ENCODE measurements around the gene S100A6. TPM values are rescaled to one million over a fixed set of nuclear protein-coding genes. Genes with fewer than 3 reads are reported as not detected.

The S100A6 gene
- polyA plus RNA-seq, 4 donors = 168 to 309 (median 231) TPM

DNA sequence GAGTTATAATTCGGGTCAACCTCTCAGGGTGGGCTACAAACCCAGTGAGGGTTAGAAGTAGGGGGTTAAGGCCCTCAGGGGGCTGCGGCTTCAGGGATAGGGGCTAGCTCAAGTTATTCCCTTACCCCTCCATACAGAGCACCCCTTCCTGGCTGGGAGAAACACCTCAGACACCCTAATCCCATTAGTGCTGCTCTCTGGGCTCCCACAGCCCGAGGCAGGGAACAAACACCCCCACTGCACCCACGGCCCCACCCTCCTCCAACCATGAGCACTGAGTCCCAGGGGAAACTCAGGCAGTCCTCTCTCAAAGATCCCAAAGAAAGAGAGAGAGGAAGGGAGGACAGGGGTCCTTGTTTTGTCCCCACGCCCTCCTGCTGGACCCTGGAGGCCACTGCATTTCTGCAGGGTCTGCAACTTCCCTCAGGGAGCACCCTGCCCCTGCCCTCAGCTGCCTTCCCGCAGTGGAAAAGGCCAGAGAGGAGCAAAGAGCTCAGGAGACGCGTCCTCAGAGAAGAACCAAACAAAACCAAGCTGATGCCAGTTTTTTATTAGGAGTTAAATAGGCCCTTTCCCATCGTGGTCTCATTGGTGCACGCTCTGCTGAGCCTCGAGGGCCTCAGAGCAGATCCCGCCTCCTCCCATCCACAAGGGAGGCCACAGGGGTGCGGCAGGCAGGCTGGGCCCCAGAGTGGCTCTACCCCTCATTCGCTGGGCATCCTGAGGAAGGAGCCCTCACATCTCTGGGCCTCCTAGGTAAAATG is 11.2 kb upstream of the S100A6 start:
- DNase-seq (ENCODE audit: low read depth in 4 of 4, low spot score in 3 of 4) = no peak

DNA sequence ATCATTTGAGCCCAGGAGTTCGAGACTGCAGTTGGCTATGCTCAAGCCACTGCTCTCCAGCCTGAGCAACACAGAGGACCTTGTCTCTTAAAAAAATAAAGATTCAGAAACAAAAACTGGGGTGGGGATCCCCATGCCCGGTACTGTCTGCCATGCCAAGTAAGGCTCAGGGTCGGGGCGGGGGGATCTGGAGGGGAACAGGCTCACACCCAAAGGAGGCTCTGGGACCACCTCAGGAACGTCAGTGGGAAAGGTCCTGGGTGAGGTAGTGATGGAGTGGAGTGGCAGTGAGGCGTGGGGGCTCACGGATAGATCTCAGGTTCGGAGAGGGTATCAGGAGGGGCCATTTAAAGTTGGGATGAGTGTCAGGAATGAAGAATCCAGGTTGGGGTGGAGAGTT is 10.6 kb upstream of the S100A6 start:
- no peak for DNase-seq (ENCODE audit: low read depth in 4 of 4, low spot score in 3 of 4)

DNA sequence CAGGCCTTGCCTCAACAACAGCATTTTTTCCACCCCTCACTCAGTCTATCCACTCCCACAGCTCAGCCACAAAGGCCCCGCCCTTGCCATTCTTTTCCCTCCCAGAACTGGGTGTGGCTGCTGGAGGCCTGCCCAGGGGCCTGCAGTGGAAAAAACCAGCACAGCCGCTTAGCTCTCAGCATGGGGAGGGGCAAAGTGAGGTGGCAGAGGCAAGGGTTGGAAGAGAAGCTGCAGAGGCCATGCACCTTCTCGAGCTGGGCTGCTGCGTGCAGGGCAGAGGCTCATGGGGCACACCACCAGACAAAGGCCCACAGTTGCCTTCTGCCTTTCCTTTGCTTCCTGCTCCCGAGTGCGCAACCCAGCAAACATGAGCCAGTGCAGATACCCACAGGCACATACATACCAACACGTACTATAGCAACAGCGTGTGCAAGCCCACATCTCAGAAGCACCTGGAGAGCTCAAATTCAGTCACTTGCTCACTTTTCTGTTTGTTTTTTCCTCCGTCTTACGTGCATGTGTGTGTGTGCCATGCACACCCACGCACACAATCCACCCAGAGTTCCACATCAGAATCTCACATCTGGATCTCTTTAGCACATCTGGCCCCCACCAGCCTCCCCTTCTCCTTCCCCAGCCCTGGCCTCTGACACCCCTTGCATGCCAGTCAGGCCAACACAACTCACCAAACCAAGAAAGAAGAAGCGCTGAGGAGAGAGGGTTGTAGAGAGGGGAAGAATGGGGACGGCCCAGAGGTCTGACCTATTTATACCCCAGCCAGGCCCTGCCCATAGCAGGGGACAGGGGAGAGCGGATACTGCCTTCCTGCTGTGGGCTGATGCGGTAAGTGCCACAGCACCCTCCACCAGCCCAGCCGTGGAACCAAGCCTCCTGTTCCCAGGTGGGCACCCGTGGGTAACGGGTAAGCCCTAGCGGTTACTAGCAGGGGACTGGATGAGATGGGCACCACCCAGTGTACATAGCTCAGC is 9.6 kb upstream of the S100A6 start, which contains the start of gene S100A4:
S100A4 (minus strand) TSS at position 740 of the 989 bp plus-strand sequence. CDS start 1,012 bp downstream, outside the sequence.
- peak in 3 of 4 donors; percentile 77 to 83 (median 81) for DNase-seq (ENCODE audit: low read depth in 4 of 4, low spot score in 3 of 4)

DNA sequence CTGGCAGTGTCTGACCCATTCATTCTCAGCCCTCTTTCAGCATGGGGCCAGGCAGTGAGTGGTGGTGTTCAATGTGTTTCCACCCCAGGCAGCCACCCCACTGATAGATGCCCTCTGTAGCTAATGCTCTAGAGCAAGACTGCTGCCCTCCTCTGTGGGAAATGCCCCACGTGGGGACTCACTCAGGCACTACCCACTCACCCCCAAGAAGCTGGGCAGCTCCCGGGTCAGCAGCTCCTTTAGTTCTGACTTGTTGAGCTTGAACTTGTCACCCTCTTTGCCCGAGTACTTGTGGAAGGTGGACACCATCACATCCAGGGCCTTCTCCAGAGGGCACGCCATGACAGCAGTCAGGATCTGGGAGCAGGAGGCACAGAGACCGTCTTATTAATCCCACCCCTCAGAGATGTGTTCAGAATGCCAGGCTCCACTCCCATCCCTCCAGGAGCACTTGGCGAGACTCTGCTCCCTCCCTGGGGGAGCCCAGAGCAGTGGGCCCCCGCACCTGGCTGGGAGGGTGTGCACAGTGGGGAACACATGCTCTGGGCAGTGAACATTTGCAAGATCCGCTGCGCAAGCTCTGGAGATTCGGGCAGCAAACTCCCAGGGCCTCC is 8.8 kb upstream of the S100A6 start:
- DNase-seq (ENCODE audit: low read depth in 4 of 4, low spot score in 3 of 4) = no peak

DNA sequence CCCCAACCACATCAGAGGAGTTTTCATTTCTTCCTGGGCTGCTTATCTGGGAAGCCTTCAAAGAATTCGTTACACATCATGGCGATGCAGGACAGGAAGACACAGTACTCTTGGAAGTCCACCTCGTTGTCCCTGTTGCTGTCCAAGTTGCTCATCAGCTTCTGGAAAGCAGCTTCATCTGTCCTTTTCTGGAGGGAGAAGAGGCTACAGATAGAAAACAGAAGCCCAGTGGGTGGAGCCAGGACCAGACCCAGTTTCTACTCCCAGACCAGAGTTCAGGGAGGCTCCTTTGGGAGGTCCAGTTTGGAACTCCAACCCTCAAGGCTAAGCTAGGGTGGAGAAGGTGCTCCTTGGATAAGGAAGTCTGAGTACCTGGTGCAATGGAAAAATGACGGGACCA is 7.9 kb upstream of the S100A6 start:
- no peak for DNase-seq (ENCODE audit: low read depth in 4 of 4, low spot score in 3 of 4)

DNA sequence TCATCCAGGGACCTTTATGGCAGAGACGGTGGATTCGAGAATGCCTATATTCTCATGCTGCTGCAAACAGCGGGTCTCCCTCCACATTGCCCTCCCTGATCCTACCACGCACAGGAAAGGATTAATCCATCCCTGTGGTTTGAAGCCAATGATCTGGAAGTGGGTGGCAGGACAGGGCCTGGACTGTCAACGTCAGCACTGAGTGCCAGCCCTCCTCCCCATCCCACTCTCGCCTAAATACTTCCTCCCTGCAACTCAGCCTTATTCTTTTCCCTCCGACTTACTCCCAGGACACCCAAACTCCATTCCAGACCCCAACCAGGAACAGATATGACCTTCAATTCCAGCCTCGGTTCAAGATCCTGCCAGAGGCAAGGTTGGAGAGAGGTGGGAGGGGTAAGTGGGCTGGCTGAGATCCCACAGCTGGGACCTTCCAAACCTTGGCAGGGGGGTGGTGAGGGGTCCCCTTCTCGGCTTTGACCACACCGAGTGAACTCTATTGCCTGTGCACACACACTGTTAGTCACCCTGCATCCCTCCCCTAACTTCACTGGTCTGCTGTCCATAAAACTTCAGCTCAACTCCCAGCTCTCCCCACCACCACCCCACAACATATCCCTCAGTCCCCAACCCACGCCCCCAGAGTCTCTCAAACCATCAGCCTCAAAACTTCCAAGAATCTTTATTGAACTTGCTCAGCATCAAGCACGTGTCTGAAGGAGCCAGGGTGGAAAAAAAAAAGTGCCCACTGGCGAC is 7.3 kb upstream of the S100A6 start:
- no peak for DNase-seq (ENCODE audit: low read depth in 4 of 4, low spot score in 3 of 4)

DNA sequence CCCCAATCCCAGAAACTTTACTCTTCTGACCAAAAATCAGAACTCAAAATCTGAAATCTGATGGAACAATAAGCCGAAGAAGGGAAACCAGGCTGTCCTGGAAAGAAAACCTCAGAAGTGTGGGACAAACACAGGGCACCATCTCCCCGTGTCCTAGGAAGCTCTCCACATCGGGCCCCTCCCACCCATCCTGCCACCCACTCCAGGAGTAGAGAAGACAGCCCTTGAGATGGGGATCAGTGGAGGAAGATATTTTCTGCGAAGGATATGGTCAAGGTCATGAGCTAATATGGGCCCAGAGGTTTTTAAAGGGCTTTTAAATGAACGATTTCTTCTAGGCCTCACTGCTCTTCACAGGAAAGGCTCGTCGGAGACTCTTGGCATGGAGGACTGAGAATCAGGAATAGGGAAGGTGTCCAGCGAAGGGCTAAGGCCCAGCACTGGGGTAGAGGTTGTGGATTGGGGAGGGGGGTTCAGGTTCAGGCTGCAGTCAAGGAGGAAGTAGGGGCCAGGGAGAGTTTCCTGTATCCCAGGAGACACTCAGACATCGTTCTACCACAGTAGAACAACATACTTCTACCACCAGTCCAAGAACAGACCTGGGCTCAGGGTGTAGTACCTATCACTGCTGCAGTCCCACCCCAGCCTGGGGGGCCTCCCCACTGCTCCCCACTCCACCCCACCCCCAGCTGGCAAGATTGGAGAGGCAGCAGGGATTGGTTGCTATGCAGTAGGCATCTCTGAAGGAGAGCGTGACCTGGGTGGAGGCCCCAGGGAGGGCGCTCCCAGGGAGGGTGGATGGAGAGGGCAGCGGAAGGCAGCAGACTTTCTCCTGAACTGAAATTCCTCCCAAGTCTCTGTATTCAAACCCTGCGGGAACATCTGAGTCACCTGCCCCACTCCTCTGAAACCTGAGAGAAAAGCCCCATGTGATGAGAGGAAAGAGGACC is 6.1 kb upstream of the S100A6 start:
- DNase-seq (ENCODE audit: low read depth in 4 of 4, low spot score in 3 of 4) = no peak

DNA sequence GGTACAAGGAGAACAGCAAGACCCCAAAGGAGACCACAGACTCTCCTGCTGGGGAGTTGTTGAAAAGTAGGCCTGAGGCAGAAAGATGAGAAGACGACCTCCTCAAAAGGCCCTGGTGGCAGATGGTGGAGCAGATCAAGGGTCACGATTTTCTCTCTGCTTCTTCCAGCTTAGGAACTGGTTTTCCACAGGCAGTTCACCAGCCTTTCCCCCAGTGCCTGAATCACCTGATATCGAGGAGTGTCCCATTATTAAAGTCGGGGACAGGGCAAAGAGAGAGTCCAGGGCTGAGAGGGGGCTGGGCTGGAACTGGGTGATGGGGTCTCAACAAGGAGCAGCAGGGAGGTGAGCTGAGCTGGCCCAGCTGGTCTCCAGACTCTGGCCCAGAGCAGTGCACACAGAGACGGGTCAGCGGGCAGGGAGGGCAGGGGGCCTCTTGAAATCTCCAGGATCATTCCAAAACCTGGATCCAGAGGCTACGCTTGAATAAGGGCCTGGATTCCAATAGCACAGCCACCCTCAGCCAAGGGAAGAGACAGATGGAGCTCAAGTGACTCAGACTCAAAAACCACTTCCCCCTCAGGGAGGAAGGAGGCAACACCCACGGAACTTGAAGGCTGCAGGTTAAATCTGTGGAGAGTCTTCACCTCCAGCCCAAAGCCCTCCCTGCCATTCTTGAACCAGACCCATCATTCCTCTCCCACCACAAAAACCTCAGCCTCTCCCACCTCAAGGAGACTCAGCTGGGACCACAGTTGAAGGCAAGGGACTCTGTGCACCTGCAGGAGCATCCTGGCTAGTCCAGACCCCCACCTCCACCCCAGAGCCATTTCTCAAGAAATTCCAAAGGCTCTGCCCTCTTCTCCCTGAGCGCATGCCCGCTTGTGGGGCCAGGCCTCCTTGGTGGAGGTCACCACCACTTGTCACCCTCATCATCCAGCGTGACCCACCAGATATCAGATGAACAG is 4.9 kb upstream of the S100A6 start, which contains the start of gene S100A5:
S100A5 (minus strand) TSS at position 541 of the 968 bp plus-strand sequence. CDS start 743 bp downstream, outside the sequence.
- no peak for DNase-seq (ENCODE audit: low read depth in 4 of 4, low spot score in 3 of 4)

DNA sequence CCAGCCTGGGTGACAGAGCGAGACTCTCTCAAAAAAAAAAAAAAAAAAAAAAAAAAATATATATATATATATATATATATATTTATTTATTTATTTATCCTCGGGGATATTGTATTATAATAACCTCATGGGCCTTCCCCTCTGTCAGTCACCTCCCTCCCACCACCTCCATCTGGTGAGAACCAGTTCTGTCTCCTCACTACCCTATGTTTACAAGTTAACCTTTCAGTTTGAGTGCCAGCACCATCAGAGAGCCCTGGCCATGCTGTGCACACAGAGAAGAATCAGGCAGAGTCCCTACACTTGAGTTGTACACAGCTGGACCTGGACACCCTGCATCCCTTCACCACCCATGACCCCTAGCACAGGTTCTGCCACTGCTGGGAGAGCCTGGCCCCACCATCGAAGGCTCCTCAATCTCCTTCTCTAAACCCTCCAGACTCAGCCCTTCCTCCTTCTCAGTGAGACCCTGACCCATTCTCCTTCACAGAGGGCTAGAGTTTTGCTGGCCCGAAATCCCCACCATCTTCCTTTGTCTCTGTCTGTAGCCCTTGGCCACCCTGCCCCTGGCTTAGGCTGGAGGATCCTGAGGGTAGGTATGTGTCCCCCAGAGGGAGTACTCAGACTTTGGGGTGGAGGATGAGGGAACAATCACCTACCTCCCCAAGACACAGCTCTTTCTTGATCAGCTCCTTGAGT is 3.8 kb upstream of the S100A6 start:
- no peak for DNase-seq (ENCODE audit: low read depth in 4 of 4, low spot score in 3 of 4)

DNA sequence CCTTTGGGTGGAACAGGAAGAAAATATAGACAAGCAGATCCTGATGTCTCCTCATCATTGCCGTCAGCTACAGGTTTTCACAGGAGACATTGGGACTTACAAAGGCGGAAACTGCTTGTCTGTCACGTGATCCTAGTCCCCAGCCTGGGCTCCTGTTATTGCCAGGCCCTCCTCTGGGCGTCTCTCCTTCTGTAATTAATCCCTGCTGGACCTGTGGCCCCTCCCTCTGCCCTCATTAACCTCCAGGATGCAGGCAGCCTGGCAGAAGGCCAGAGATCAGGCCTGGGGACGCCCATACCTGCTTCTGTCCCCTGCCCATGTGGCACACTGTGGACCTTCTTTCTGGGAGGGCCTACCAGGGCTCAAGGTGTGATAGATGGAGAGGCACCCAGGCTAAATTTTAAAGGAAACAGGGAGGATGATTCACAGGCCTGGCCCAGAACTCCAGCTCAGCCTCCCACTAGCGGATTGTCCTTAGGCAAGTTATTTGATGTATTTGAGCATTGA is 2.6 kb upstream of the S100A6 start:
- no peak for DNase-seq (ENCODE audit: low read depth in 4 of 4, low spot score in 3 of 4)

DNA sequence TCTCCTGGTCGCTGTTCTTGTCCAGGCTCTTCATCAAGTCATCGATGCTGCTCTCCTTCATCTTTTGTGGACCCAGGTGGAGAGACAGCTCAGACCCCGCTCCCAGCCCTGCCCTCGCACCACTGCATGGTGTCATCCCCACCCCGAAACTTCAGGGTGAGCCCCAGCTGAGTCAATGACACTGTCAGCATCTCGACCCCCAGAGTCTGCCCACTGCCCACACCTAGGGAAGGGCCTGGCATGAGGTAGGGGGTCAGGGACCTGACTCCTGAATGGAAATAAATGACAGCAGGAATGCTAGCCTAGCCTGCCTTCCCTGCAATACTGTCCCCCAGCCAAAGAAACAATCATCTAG is 1.6 kb upstream of the S100A6 start:
- DNase-seq (ENCODE audit: low read depth in 4 of 4, low spot score in 3 of 4) = no peak

DNA sequence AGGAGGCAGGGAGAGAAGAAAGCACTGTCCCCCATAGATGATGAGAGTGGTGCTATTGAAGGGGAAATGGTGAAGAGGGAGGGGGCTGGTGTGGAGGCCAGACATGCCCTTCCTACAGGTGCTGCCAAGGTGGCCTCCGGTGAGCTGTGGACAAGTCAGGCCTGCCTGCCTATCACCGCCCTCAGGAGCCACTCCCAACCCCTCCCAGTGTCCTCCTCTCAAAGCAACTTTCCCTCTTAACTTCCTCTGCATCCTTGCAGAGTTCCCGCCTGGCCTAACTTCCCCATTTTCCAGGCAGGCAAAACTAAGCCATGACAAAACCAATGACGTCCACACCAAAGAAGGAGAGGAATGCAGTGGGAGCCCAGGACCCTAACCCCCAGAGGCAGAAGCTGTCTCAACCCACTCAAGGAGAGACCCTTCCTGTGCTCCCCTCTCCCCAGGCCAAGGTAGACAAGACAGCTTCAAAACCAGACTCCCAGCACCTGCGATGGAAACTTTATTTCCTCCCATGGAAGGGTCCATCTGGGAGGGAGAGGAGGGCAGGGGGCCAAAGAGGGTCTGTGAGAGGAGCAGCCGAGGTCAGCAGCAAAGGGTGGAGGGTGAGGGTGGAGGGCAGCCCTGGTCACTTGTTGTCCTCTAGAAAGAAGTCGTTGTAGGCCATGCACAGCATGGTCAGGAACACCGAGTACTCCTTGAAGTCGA is 1.0 kb upstream of the S100A6 start:
- no peak for DNase-seq (ENCODE audit: low read depth in 4 of 4, low spot score in 3 of 4)

DNA sequence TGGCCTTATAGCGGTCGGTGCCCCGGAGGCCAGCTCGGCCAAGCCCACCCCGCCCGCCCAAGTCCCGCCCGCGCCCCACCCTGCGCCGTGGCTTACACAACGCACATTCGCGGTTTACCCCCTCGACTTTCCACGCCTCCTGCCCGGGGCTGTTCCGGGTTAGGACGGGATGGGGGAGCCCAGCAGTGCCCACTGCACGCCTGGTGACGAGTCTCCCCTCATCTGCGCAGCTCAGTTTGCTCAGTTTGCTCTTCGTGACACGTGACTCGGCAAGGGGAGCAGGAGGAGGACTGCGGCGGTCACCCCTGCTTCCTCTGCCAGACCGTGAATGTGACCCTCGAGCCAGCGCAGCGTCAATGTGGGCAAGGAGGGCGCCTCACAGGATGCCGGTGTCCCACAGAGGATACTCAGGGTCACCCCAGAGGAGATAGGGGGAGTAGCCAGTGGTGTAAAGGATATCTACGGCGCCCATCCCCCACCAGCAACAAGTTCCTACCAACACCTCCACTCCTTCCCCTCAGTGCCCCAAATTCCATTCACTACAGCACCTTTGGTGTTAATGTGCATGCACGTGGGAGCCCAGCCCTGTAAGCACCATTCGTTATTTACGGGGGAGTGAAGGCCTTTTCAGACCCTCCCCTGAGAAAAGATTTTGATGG is 350 bp upstream of the S100A6 start:
- peak in 1 of 4 donors; percentile 57 for DNase-seq (ENCODE audit: low read depth in 4 of 4, low spot score in 3 of 4)

DNA sequence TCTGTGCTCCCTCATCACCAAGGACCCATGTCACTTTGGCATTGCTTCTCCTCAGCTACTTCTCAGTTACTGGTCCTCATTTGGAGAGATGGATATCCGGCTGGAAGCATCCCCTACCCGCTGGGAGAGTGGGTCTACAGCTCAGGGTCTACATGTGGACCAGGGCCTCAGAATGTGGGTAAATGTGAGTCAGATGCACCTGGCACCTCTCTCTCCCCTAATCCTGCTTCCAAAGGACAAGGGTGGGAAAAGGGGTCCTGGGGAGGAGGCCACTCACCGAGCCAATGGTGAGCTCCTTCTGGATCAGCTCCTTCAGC is 908 bp downstream of the S100A6 start:
- DNase-seq (ENCODE audit: low read depth in 4 of 4, low spot score in 3 of 4) = no peak

DNA sequence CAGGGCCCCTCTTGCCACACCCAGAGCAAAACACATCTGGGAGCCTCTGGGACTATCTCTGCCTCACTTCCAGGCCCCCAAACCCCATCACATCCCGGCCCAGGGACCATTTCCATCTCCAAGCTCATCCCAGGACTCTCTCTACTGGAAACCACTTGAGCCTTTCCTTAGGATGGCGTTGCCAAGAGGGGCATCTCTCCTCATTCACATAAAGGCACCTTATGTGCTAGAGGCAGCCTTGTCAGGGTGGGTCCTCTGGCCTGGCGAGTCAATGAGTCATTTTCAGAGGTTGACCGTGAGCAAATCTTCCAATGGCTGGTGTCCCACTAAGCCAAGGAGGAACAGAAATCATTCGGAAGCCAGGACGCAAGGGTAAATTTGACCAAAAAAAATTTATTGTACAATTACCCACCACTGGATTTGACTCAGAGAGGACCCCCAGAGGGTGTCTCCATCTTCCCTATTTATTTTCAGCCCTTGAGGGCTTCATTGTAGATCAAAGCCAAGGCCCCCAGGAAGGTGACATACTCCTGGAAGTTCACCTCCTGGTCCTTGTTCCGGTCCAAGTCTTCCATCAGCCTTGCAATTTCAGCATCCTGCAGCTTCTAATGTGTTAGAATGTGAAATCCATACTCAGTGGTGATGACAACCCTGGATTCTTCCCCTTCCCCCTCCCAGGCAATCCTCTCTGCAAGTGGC is 1.4 kb downstream of the S100A6 start:
- DNase-seq (ENCODE audit: low read depth in 4 of 4, low spot score in 3 of 4) = no peak

Measured in right renal pelvis (tissue), 4 donors.